ENCODE results near the gene PALB2. TPM values are rescaled to one million over a fixed set of nuclear protein-coding genes. Genes with fewer than 3 reads are reported as not detected.
"Not testable (repeated sequence)": the region's sequence is repeated elsewhere in the genome, so short reads cannot be mapped to it uniquely, and the experiment has no call there.

The PALB2 gene
- total RNA-seq, 1 donor = 5.1 TPM

DNA sequence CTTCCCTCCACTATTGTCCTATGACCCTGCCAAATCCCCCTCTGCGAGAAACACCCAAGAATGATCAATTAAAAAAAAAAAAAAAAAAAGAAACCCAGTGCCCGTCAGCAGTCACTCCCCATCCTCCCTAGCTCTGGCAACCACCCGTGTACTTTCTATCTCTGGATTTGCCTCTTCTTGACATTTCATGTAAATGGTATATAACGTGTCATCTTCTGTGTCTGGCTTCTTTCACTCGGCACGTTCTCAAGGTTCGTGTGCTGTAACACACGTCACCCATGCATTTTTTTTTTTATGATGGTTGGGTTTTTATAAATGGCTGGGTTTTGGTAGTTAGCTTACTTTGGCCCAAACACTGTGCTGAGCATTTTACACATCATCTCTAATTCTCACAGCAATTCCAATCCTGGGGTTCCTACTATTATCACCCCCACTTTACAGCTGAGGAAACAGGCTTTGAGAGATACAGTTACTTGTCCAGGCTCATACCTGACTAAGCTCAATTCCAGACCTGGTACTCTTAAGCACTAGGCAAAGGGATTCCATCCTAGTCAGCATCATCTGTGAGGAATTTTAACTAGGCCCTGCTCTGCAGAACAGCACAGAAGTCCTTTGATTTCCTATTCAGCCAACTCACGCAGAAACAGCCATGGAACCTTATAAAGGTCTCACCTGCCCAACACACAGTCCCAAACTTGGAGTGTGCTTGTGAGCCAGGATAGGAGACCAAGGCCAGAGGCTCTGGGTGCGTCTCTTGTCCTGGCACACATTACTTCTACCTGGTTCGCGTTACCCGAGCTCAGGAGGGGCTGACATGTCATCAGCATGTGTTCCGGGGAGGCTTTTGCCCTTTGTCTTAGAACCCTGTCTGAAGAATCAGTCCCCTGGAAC is 56.7 kb downstream of the PALB2 start:
- DNase-seq (ENCODE audit: low read depth in 2 of 3, low spot score in 2 of 3) = no peak

- DNase-seq (ENCODE audit: low read depth in 2 of 3, low spot score in 2 of 3) = not testable (repeated sequence)
These were observed 57.8 kb downstream of the PALB2 start for GRCh38 chr16:23583271-23583670.

DNA sequence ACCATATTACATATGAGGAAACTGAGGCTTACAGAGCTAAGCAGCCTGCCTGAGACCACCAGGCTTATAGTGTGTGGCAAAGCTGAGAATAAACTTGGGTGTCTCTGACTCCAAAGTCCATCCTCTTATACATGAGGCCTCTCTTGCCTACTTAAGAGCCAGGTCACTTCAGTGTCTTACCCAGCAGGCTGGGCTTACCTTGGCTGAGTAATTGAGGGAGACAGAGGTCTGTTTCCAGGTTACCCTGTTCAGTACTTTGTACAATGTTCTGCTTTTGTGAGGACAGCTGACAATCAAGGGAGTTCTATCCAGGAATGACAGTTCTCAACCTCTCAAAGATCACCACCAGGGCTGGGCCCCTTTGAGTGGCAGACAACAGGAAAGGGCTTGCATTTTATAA is 59.3 kb downstream of the PALB2 start:
- no peak for DNase-seq (ENCODE audit: low read depth in 2 of 3, low spot score in 2 of 3)

DNA sequence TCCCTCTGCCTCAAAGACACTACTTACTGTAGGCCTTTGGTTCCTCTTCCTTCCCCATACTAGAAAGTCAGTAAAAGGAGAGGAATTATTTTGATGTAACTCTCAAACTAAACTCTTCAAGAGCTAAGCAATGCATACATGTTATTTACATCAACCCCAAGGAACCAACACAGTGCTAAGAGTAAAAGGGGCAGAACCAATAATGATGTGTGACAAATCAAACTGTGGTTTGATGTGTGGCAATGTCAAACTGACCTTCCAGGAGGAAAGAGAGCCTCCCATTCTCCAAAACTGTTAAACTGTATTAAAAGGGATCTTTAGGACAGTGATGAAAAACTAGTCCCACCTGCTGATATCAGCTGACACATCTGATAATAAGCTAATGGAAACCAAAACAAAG is 60.7 kb downstream of the PALB2 start:
- DNase-seq (ENCODE audit: low read depth in 2 of 3, low spot score in 2 of 3) = no peak

- DNase-seq (ENCODE audit: low read depth in 2 of 3, low spot score in 2 of 3) = no peak
These were observed 61.7 kb downstream of the PALB2 start for GRCh38 chr16:23579371-23579770.

DNA sequence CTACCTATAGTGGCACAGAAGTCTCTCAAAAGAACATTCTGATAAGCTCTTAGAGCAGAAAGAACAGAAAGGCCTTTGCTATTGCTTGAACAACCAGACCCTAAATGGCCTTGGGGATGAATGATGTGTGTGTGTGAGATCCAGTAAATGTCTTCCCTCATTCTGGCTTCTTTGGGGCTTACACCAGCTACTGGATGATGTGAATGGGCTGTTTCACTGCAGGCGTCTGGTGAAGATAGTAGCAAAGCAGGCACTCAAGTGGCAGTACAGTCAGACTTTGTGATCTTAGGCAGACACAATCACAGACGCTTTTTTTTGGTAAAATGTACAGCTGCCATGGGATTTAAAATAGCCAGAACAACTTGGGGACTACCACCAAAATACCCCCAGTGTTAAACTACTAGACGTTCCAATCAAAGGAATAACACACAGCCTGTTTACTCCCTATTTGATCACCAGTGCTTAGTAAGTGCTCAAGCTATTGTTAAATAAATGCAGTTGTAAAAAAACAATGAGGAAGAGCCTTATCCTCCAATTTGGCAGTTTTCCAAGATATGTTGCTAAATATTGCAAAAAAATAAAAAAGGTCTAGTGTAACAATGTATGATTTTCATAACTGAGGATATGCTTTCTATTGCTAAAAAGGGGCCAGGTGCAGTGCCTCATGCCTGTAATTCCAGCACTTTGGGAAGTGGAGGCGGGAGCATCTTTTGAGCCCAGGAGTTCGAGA is 62.8 kb downstream of the PALB2 start:
- DNase-seq (ENCODE audit: low read depth in 2 of 3, low spot score in 2 of 3) = no peak

DNA sequence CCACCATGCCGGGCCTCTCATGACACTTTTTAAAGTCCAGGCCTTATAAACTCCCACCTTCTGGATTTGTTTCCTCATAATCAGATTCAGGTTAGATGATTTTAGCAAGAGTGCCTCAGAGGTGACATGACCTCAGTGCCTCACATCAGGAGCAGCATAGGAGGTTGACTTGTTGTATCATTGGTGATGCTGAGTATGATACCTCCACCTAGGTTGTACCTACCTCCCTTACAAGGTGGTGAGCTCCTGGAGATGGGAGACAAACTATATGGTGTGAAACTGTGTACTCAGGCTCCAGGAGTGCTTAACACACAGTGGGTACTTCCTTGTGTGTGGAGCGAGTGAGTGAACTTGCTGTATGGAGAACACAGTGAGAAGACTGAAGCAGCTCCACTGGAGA is 63.6 kb downstream of the PALB2 start:
- DNase-seq (ENCODE audit: low read depth in 2 of 3, low spot score in 2 of 3) = no peak

- DNase-seq (ENCODE audit: low read depth in 2 of 3, low spot score in 2 of 3) = no peak
These were observed 65.3 kb downstream of the PALB2 start for GRCh38 chr16:23575834-23576233.

DNA sequence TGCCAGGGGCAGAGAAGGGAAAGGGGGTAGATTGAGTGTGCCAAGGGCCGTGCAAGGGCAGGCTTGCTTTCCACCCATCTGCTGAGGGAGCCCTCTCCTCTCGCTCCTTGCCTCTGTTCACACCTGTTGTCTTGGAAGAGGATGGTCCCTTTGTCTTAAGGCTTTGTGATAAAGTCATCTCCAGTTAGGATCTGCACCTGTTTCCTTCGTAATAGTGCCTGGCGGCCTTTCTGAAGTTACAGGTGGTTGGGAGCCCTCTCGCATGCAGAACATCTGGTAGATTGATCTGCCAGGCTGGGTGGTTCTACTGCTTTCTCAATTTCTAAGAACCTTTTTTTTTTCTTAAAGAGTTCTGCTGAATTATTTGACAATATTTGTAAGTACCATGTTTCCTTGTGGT is 67.3 kb downstream of the PALB2 start:
- no peak for DNase-seq (ENCODE audit: low read depth in 2 of 3, low spot score in 2 of 3)

DNA sequence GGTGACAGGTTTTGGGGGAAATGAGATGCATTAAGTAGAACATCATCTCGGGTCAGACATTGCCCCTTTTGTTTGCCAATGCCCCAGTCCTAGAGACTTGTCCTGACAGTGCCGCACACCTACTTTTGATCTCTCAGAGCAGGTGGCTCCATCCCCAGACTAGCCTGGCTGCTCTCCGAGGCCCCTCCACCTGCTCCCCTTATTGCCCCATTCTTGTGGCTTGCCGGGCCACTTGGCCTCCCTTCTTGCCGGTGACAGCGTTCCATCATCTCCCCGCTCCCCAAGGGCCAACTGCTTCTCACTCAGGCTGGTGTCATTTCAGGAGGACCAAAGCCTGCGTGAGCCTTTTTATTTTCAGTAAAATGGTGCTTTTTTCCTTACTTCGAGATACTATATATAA is 68.7 kb downstream of the PALB2 start:
- DNase-seq (ENCODE audit: low read depth in 2 of 3, low spot score in 2 of 3) = no peak

DNA sequence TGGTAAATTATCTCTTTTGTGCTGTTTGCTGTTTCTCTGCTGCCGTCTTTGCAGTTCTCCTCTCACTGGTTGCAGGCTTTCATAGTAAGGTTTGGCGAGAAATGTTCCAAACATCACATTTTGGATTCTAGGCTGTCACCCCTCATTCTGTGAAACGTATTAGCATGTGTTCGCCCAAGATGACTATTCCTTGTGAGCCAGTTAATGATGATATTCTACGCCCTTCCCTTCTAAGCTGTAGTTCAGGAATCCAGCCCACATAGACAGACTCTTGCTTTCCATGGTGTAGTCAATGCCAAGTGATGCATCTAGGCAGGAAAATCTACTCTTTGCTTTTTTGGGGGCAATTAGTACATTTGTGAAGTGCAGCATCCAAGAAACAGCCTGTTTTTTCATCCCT is 69.2 kb downstream of the PALB2 start:
- no peak for DNase-seq (ENCODE audit: low read depth in 2 of 3, low spot score in 2 of 3)

DNA sequence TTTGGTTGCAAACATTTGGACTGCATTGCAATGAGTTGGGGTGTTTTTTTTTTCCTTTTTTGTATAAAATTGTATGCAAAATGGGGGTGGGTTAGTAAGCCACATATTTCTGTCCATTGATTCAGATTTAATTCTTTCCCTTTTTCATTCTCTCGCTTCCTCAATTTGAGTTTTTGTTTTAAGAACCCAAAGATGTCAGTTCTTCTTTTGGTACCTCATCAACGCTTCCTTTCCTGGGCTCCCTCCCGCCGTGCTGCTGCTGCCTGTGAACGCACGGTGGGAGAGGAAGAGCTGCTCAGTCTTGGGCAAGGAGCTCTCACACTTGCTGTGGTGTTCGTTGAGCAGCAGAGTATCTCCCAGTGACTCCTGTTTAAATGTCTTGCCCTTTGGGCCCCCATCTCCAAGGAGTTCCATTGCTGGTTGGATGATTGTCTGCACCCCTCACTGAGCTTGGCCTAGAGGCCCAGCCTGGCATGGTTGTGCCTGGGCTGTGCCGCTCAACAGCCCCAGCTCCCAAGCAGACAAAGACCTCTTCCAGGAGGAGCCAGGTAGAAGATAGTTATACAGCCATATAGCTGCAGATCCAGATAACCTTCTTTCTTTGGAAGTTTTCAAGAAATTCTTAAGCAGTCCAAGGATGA is 70.0 kb downstream of the PALB2 start:
- no peak for DNase-seq (ENCODE audit: low read depth in 2 of 3, low spot score in 2 of 3)

- DNase-seq (ENCODE audit: low read depth in 2 of 3, low spot score in 2 of 3) = no peak
These were observed 73.5 kb downstream of the PALB2 start for GRCh38 chr16:23567602-23568001.

DNA sequence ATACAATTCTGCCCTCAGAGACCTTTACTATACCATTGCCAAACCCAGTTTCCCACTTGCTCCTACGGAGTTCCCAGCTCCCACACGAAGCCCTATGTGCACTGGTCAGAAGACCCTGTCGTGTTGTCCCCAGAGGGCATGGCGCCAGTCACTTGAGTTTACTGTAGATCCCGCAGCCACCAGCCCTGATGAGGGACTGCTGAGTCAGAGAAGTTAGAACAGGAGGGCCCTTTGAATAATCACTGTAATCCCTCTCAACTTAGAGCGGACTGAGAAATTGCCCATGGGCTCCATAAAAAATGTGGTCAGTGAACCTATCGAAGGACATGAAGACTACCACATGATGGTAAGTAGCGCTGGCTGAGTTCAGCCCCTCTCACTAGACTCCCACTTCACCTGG is 74.4 kb downstream of the PALB2 start:
- no peak for DNase-seq (ENCODE audit: low read depth in 2 of 3, low spot score in 2 of 3)

GRCh38 chr16:23564575-23565363 is 76.3 kb downstream of the PALB2 start:
- no peak for DNase-seq (ENCODE audit: low read depth in 2 of 3, low spot score in 2 of 3)

DNA sequence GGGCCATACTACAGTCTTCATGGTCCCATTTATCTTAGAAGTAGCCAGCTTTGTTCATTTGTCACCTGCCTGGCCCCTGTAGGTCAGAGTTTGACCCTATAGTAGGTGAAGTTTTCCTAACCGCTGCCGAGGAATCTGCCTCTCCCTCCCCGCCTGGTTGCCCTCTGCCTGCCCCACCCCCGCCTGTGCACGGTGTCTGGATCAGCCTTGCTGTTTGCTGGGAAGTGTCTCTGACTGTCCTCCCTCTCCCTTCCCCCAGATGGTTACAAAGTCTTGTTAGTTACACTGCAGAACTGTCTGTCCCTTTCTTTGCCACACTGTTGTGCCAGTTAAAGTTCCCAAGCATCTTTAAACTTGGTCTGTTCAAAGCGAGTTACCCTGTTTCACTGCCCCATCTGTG is 77.9 kb downstream of the PALB2 start:
- no peak for DNase-seq (ENCODE audit: low read depth in 2 of 3, low spot score in 2 of 3)

DNA sequence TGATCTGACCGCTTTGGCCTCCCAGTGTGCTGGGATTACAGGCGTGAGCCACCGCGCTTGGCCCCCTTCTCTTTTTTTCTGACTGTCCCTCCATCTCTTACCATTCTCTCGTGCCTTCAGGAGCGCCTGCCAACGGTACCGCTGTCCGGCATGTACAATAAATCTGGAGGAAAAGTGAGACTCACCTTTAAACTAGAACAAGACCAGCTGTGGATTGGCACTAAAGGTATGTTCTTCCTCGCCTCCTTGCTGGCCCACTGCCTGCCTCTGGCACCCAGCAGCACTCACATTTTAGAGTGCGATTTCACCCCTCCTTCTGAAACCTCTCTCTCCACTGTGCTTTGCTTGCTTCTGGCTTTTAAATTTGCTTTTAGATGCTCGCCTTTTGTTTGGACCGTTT is 78.6 kb downstream of the PALB2 start:
- no peak for DNase-seq (ENCODE audit: low read depth in 2 of 3, low spot score in 2 of 3)

DNA sequence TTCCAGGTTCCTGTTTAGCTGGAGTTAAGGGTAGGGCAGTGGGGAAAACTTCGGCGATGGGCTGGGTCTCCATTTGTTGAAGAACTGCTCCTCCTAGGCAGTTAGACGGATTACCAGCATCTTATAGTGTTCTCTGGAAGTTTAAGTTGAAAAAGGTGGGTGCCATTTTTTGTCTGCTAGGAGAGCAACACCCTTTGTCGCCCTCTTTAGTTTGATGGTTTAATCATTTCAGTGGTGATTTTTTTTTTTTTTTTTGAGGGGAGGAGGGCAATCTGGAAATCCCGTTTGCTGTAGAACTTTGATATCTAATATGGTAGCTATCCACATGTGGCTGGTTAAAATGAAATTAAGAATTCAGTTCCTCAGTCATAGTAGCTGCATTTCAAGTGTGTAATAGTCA is 79.5 kb downstream of the PALB2 start:
- DNase-seq (ENCODE audit: low read depth in 2 of 3, low spot score in 2 of 3) = peak in 1 of 3 donors; percentile 6

- no peak for DNase-seq (ENCODE audit: low read depth in 2 of 3, low spot score in 2 of 3)
These were observed 83.1 kb downstream of the PALB2 start for GRCh38 chr16:23557779-23558702.
